Measurements from ENCODE around the gene SGTA.
"Not testable (repeated sequence)": the region's sequence is repeated elsewhere in the genome, so short reads cannot be mapped to it uniquely, and the experiment has no call there.

The SGTA gene

DNA sequence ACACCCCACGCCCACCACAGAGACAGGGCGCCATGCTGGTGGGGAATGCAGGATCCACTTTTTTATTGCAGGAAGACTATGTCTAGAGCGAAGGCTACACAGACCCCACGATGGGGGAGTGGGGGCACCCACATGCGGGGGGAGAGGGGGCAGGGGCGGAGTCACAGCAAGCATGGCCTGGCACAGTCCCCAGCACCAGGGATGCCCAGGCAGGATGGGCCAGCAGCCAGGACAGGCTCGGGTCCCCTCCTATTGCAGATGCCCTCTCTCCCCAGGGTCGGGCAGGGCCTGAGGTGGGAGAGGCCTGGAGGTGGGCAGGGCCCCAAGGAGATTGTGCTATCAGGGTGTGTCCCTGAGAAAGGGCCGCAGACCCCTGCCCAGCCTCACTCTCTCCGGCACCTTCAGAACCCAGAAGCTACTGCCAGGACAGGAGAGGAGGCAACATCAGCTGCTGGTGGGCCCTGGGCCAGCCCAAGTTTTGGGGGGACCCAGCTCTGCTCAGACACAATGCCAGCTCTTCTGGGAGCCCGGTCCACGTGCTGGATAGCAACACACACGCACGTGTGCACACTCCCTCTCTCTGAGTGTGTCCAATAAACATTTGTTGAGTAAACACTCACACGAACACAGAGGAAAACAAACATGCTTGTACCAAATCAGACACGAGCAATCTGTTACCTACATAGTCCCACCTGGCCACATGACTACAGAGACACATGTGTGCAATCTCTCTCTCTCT, 68.4 kb downstream of the SGTA start:
- FAIRE-seq, result no peak

DNA sequence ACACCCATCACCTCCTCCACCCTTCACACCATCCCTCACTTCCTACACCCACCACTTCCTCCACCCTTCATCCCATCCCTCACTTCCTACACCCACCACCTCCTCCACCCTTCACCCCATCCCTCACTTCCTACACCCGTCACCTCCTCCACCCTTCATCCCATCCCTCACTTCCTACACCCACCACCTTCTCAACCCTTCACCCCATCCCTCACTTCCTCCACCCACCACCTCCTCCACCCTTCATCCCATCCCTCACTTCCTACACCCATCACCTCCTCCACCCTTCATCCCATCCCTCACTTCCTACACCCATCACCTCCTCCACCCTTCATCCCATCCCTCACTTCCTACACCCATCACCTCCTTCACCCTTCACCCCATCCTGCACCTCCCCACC, 69.0 kb downstream of the SGTA start:
- not testable (repeated sequence) for DNase-seq (ENCODE audit: low spot score); FAIRE-seq

More for the DNA sequence above, 68.4 kb downstream of the SGTA start:
- no peak for DNase-seq (ENCODE audit: low spot score)

DNA sequence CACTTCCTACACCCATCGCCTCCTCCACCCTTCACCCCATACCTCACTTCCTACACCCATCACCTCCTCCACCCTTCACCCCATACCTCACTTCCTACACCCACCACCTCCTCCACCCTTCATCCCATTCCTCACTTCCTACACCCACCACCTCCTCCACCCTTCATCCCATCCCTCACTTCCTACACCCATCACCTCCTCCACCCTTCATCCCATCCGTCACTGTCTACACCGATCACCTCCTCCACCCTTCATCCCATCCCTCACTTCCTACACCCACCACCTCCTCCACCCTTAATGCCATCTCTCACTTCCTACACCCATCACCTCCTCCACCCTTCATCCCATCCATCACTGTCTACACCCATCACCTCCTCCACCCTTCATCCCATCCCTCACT, 69.9 kb downstream of the SGTA start:
- FAIRE-seq; DNase-seq (ENCODE audit: low spot score): not testable (repeated sequence)

DNA sequence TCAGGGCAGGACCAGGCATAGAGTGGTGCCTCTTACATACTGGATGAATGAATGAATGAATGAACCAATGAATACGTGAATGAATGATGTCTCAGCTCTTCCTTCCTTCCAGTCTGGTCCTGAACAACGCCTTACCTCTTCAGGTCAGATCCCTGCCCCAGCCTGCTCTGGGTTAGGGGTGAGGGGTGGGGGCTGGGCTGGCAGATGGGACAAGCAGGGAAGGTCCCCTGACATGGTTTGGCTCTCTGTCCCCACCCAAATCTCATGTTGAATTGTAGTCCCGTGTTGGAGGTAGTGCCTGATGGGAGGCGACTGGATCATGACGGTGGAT, 71.2 kb downstream of the SGTA start:
- FAIRE-seq (no peak), DNase-seq (ENCODE audit: low spot score) (no peak)

DNA sequence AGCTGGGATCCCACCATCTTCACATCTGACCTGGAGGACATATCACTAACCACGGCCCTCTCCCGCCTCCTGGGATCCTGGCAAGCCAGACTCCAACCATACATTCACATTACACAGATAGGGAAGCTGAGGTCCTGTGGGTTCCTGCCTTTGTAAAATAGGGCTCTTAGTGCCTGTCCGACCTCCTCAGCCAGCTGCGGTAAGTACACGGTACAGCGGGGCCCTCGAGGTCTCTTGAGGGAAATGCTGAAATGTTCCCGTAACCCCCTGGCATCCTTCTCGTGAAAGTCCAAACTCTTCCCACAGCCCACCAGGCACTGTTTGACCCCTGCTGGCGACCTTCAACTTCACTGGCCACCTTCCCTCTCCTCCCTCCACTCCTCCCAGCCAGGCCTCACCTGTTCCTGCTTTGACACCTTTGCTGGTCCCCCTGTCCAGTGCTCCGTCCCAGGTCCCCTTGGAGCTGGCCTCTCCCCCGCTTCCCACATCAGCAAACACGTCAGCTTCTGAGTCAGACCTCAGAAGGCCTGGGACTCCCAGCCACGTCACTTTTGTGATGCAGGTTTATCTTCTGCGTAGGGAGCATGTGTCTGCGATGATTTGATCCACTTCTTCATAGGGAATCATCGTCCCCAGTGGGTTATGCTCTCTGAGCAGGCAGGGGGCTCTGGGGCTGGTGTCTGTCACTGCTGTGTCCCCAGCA, 71.8 kb downstream of the SGTA start:
- DNase-seq (ENCODE audit: low spot score) (no peak), FAIRE-seq (no peak)

DNA sequence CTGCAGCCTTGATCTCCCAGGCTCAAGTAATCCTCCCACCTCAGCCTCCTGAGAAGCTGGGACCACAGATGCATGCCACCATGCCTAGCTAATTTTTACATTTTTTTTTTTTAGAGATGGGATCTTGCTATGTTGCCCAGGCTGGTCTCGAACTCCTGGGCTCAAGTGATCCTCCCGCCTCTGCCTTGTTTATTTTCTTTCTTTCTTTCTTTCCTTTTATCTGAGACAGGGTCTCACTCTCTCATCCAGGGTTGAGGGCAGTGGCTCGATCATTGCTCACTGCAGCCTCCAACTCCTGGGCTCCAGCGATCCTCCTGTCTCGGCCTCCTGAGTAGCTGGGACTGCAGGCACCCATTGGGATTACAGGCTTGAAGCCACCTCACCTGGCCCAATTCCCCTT, 76.8 kb downstream of the SGTA start:
- FAIRE-seq (no peak), DNase-seq (ENCODE audit: low spot score) (no peak)
